Stimulated activated CD4-positive, alpha-beta T cell treated with anti-CD3 and anti-CD28 coated beads, Interleukin-4, amount 100 ng/mL, for 24 hours (primary cell): ENCODE results near the gene PGP.
A peak's percentile ranks its signal among the peaks of the same experiment; 100 is the strongest.
"Not testable (repeated sequence)": the region's sequence is repeated elsewhere in the genome, so short reads cannot be mapped to it uniquely, and the experiment has no call there.

ENCODE experiments used
- DNase-seq: peaks from one replicate; pipeline ENCODE4 v3.0.0-alpha.2; 2020

PGP gene

DNA sequence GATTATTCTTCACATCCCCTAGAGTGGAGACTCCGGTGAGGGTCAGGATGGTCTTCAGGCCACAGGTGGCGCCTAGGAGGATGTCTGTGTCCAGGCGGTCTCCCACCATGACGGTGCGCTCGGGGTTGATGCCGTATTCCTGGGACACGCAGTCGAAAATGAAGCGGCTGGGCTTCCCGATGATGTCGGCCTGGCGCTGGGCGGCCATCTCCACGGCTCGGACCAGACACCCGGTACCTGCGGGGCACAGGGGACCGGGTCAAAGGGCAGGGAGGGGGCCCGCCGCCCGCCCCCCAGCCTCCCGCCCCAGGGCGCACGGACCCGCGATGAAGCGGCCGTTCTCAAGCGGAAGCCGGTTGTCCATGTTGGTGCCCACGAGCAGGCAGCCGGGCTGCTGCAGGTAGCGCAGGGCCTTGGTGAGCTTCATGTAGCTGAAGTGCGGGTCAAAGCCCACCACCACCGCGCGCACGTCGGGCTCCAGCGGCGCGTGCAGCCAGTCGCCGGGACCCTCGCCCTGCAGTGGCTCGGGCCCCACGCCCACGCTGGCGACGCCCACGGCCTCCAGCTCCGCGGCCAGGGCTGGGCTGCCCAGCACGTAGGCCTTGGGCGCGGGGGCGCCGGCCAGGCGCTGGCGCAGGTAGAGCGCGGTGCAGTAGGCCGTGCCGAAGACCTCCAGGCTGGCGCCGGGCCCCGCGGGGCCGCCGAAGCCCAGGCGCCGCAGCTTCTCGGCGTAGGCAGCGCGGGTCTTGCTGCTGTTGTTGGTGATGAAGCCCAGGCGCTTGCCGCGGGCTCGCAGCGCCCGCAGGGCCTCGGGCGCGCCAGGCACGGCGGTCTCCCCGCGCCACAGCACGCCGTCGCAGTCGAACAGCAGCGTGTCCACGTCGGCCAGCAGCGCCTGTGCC is 572 bp downstream of the PGP start:
- DNase-seq = no peak

DNA sequence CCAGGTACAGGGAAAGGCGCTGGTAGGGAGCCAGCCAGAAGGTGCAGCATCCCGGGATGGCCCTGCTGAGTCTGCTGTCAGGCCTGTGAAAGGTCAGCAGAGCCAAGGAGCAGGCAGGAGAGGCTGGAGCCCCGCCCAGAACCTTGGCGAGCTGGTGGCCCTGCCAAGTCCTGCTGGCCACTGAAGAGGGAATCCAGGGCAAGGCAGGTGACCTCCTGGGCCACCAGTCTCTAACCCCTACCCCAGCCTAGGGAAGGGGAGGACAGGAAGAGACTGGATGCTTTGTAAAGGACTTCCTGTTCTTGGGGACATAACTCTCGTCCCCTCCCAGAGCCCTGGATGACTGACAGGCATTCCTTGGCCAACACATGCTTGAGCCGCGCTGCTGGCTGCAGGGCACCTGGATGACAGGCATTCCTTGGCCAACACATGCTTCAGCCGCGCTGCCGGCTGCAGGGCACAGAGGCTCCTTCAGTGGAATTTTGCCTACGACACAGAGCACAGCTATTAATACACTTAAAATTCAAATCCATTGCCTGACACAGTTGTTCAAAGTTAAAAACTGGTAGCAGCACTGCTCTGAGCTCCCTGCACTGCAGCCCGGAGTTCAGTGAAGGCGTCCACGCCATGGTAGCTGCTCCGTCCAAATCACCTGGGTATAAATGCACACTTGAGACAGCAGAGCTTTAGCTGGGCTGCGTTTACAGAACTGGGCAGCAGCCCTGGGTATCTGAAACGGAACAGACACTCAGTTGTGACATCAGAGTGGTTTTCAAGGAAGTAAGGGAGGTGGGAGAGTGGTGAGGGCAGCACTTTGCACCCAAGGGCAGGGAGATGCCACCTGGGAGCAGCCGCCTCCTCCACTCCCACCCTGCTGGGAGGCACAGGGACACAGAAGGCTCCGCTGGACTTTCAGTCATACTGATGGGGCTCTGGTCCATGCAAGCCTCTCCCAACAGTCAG is 2.0 kb downstream of the PGP start:
- DNase-seq = no peak

DNA sequence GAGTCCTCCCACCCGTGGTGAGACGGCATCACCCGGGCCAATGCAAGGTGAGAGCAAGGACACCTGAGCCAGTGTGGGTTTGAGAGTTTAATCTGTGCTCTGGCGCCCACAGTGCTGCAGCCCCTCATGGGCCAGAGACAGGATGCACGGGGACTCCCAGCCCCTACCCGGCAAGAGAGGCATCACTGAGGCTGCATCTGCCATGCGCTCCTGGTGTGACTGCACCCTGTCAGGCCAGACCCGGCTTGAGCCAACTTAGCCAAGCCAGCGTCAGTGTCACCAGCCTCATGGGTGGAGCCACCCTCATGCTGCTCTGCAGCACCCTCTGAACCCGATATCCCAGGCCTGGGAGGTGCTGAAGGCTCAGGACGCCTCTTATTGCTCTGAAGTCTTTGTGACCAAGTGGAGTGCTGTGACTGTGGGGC is 2.7 kb downstream of the PGP start:
- no peak for DNase-seq

DNA sequence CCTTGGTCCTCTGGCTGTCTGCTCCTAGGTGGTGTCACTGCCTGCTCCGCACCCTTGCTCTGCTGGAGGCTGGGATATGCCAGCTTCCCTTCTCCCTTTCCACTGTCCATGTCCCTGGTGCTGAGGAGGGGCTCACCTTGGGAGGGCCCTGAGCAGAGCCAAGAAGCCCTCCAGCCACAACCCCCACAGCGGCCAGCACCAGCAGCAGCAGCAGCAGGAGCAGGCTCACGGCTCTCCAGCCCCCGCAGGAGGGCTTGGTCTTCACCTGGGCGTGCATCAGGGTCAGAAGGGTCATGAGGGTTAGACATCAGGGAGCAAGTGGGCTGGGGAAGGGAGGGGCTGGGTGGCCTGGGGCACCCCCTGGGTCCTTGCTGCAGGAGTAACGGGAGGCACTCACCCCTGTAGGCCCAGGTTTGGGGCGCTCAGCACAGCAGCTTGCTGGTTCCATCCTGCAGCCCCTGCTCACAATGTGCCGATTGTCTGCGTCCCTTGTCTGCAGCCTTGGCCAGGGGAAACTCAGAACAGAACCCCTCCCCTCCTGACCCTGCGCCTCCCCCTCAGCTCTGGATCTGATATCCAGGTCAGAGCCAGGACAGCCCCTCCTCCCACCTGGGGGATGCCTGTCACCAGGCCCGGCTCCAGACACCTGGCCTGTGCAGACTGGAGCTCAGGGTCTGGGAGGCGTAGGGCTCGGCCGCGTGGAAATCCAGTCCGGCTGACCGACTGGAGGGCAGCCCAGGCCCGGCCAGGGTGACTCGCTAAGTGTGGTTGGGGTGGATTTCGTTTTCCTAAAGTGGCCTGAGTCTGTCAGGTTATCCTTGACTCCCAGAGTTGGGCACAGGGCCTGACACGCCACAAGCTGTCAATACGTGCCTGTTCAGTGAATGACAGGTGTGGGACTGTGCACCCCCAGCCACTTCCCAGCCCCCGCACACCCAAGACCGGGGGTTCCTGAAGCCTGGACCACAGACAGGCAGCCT is 4.0 kb downstream of the PGP start, which contains the start of gene BRICD5:
Gene BRICD5, minus strand, starts transcription at position 478 of the 980 bp plus-strand sequence. Its CDS starts 30 bp downstream, at position 448.
- no peak for DNase-seq

- no peak for DNase-seq
Observed at GRCh38 chr16:2210009-2210332, 4.7 kb downstream of the PGP start.

DNA sequence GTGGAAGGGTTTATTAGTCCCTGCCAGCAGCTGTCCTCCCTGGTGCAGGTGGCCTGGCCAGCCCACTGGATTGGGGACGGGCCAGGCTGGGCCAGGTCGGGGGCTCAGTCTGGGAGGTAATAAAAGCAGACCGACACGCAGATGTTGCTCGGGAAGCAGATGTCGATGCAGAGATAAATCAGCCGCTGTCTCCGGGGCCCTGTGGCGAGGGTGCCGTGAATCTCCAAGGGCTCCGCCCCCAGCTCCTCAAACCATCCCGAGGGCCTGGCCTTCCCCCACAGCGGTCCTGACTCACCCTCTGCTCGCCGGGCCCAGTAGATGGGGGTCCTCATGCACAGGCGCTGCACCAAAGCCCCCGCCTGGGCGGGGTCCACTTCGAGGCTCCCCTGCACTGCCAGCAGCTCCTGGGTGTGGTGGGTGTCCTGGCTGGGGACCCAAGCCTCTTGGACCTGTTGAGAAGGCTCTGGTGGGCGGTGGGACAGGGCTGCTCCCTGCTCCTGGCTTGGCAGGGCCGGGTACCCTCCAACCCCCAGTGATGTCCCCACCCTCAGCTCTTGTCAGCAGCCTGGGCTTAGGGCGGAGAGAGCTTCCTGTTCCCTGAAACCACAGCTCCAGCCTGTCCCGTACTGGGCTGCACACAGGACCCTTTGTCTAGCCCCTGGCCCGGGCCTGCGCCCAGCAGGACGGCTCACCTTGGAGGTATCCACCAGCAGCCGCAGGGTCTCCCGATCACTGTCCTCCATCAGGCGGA is 5.2 kb downstream of the PGP start:
- no peak for DNase-seq

GRCh38 chr16:2208772-2209171 is 5.9 kb downstream of the PGP start:
- no peak for DNase-seq

DNA sequence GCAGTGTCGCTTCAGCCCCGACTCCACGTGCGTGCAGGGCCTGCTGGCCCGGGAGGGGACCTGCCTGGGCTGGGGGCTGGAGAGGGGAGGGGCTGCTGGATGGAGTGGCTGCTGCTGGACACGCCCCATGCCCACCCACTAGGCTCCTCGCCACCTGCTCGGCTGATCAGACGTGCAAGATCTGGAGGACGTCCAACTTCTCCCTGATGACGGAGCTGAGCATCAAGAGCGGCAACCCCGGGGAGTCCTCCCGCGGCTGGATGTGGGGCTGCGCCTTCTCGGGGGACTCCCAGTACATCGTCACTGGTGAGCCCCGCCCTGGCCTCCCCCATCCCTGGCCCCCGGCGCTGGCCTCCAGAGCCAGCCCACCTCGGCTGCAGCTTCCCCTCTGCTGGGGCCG is 6.3 kb downstream of the PGP start:
- DNase-seq = no peak

DNA sequence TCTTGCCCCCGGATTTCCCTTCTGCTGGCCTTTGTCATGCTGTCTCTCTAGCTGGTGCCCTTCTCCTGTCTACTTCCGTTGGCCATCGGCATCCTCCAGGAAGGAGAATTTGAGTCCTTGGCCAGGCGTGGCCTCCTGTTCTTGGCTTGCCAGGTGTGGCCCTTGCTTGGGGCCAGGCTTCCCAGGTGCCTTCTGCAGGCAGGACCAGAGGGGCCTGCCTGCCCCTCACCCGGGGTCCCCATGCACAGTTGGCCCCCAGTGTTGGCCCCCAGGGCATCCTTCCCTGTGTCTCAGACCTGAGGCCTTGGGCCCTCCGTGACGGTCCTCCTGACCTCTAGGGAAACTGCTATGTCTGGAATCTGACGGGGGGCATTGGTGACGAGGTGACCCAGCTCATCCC is 6.8 kb downstream of the PGP start:
- DNase-seq = no peak

GRCh38 chr16:2206780-2207433 is 7.7 kb downstream of the PGP start:
- DNase-seq = no peak

DNA sequence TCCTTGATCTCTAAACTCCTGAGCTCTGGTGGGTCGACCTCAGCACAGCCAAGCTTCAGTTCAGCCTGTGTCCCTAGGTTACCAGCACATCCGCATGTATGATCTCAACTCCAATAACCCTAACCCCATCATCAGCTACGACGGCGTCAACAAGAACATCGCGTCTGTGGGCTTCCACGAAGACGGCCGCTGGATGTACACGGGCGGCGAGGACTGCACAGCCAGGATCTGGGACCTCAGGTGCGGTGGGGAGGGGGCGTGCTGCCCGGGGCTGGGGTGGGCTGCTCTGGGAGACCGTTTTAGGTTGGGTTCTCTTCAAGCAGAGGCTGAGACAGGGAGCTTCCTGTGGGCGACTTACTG is 8.2 kb downstream of the PGP start:
- DNase-seq = no peak

GRCh38 chr16:2205967-2206313 is 8.7 kb downstream of the PGP start:
- no peak for DNase-seq

- peak; percentile 86 for DNase-seq
Observed at GRCh38 chr16:2205104-2205966, 9.3 kb downstream of the PGP start, which contains the start of gene MLST8. Gene MLST8, plus strand, starts transcription at chr16:2205454. Its CDS starts 632 bp downstream, at chr16:2206086.

GRCh38 chr16:2204416-2205103 is 10.1 kb downstream of the PGP start:
- no peak for DNase-seq

GRCh38 chr16:2203119-2203688 is 11.4 kb downstream of the PGP start:
- not testable (repeated sequence) for DNase-seq

GRCh38 chr16:2200313-2200712 is 14.3 kb downstream of the PGP start:
- no peak for DNase-seq

DNA sequence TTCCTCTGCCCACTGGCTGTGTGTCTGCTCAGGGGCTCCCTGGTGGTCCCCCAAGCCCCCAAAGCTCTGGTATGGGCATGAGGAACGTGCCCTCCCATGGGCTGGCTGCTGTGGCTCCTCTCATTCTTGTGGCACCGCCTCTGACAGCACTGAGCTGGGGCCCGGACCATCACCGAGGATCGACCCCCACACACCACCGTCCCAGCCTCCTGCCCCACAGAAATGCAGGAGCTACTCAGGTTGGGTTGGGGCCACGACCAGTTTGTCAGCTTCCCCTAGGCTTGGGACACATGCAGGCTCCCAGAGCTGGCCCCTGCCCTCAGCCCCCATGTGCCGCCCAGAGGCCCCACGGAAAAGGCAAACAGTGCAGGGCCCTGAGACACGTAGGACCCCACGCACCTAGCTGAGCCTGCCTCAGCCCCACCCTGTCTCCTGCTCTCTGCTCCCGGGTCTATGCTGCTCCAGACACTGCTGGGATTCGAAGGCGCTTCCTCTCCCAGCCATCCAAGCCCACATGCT is 15.0 kb downstream of the PGP start:
- DNase-seq = no peak

DNA sequence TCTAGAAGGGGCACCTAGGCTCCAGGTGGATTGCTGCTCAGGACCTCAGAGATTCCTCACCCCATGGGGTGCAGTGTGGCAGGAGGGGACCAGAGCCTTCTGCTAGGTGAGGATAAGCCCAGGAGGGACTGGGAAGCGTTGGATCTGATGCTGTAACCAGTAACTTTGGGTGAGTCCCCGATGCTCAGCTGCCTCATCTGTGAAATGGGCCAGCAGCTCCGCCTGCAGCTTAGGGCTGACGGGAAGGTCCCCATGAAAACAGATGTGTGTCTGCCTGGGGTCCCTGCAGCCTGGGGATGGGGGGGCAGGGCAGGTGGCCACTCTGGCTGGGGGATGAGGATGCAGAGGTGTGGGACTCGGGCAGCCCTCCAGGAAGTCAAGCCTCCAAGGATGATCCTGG is 15.5 kb downstream of the PGP start:
- DNase-seq = no peak

- DNase-seq = no peak
Observed at GRCh38 chr16:2198283-2198682, 16.4 kb downstream of the PGP start.
